Superior temporal gyrus (tissue), 1 donor: ENCODE results near the gene VNN1.

Experiments
- DNase-seq: peaks from one replicate; pipeline ENCODE4 v3.0.0-alpha.2; 2016; ENCODE audit errors: extremely low spot score

The VNN1 gene

DNA sequence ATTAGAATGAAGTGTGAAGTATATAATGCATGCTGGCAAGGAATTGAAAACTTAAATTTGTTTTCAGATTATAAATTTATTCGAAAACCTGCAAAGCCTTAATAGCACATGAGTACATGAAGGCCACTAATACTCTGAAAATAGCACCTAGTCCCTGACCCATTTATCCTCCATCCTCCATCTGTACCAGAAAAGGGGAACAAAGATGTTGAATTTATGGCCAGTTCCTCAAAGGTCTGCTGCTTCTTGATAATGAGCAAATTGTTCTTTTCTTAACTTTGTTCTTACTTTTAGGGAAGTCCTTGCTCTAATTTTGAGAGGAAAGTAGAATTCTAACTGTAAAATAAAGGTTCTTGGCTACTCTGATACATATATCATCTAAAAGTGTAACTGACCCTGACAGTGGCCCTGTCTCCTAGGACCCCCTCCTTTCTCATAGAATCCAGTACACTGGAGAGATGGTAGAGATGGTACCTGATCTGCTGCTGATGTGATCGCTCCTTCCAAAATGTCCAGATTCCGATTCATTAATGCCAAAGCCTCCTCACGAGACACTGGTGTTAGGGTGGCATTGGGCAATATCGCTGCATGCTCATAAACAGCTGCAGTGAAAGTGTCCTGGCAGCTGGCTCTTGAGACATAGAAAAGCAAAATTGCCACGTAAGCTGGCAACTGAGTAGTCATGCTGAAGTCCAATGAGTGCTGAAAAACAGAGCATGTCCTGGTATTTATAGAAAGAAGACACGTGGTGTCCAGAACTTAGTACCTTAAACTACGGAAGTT lies at the start of gene VNN1:
TSS of gene VNN1 (minus strand) at position 704 of the 783 bp plus-strand sequence. CDS start at position 684, 20 bp downstream.
- no peak for DNase-seq

- DNase-seq = no peak
Measured at GRCh38 chr6:132763269-132763668, 49.4 kb upstream of the VNN1 start.

DNA sequence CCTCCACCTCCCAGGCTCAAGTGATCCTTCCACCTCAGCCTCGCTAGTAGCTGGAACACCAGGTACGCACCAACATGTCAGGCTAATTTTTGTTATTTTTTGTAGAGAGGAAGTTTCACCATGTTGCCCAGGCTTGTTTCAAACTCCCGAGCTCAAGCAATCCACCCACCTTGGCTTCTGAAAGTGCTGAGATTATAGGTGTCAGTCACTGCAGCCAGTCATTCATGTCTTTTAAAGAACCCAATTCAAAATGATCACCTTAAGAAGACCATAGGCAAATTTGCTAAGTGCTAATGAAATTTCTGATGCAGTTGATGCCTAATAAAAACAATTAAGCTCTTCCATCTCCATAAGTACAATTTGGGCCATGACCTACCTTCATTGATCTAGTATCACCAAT lies 46.4 kb upstream of the VNN1 start:
- DNase-seq = no peak

DNA sequence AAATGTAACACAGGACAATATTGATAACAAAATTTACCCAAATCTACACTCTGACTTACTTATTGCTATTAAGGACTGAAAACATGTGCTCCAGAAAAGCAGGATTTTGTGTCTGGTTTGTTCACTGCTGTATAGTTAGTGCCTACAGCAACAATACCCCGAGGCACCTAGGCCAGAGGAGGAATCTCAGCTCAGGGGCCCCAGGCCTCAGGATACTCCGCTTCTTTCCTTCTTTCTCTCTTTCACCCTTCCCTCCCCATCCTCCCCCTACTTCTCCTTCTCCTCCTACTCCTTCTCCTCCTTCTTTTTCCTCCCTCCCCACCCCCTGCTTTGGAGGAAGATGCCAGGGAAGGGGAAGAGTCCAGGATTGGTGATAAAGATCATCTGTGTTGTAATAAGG lies 44.8 kb upstream of the VNN1 start:
- DNase-seq = no peak

DNA sequence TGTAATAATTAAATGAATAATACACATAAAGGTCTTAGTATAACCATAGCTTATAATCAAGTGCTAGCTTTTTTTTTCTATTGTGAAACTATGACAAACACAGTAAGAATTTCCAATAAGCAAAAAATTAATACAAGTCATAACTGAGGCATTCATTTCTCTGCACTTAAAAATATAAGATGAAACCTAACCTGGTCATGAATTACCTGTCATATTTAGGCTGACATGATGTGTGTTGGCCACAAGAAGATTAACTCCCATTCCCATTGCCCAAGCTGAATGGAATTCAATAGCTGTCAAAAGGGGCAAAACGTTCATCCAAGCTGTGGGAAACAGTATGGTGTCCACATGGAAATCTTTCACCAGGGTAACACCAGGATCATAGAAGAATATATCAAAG lies 38.4 kb upstream of the VNN1 start:
- DNase-seq = no peak

- DNase-seq = no peak
Measured at GRCh38 chr6:132751828-132752227, 38.0 kb upstream of the VNN1 start.

- DNase-seq = no peak
Measured at GRCh38 chr6:132751306-132751705, 37.5 kb upstream of the VNN1 start.

GRCh38 chr6:132750455-132751248 lies 36.8 kb upstream of the VNN1 start:
- DNase-seq = no peak

GRCh38 chr6:132749111-132749510 lies 35.3 kb upstream of the VNN1 start:
- DNase-seq = no peak

GRCh38 chr6:132748446-132748845 lies 34.6 kb upstream of the VNN1 start:
- DNase-seq = no peak

- no peak for DNase-seq
Measured at GRCh38 chr6:132746048-132746447, 32.2 kb upstream of the VNN1 start.

DNA sequence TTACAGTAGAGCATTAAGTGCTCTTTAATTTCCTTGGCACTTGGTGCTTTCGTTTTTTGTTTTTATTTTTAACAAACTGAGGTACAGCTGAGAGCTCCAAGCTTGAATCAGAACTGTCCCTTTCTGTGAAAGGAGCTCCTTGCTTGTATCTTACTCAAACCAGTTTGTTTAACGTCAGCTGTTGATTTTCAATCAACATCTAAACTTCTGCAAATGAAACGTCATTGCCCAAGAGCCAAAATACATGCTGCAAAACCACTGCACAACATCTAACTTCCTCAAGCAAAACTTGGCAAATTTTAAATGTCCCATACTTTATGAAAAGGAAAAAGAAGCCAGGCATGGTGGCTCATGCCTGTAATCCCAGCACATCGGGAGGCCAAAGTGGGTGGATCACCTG lies 28.6 kb upstream of the VNN1 start:
- DNase-seq = no peak

GRCh38 chr6:132741281-132741680 lies 27.4 kb upstream of the VNN1 start:
- DNase-seq = no peak

- DNase-seq = no peak
Measured at GRCh38 chr6:132736239-132736638, 22.4 kb upstream of the VNN1 start.

- DNase-seq = no peak
Measured at GRCh38 chr6:132734694-132735236, 20.9 kb upstream of the VNN1 start.

GRCh38 chr6:132733814-132734213 lies 20.0 kb upstream of the VNN1 start:
- no peak for DNase-seq

DNA sequence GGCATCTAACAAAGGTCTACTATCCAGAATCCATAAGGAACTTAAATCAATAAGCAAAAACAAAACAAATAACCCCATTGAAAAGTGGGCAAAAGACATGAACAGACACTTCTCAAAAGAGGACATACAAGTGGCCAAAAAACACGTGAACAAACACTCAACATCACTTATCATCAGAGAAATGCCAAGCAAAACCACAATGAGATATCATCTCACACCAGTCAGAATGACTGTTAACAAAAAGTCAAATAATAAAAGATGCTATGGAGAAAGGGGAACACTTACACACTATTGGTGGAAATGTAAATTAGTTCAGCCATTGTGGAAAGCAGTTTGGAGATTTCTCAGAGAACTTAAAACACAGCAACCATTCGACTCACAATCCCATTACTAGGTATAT lies 19.4 kb upstream of the VNN1 start:
- DNase-seq = no peak

- DNase-seq = no peak
Measured at GRCh38 chr6:132731086-132731485, 17.2 kb upstream of the VNN1 start.

GRCh38 chr6:132730560-132730959 lies 16.7 kb upstream of the VNN1 start:
- no peak for DNase-seq

GRCh38 chr6:132728616-132729015 lies 14.8 kb upstream of the VNN1 start:
- DNase-seq = no peak

- no peak for DNase-seq
Measured at GRCh38 chr6:132726608-132726975, 12.7 kb upstream of the VNN1 start.

- no peak for DNase-seq
Measured at GRCh38 chr6:132725947-132726607, 12.2 kb upstream of the VNN1 start.
